GM12892 (cell line): ENCODE data around the gene OR51B5.

Experiments used
- POLR2A ChIP-seq: IDR thresholded peaks from 2 replicates; pipeline ENCODE4 v1.6.1; 2011; ENCODE audit warnings: low read depth, low read length, control low read depth
- POLR2AphosphoS5 ChIP-seq: IDR thresholded peaks from 2 replicates; pipeline ENCODE4 v1.6.1; 2011; ENCODE audit warnings: low read depth, low read length, control low read depth
- TAF1 ChIP-seq: IDR thresholded peaks from 2 replicates; pipeline ENCODE4 v1.6.1; 2011; ENCODE audit warnings: low read depth, mild to moderate bottlenecking, control low read depth, low read length, borderline replicate concordance

GRCh38 chr11:5383576-5383975 lies 40.3 kb upstream of the OR51B5 start, which contains the start of gene OR51M1:
- TF ChIP-seq POLR2A (no peak), POLR2AphosphoS5 (no peak), TAF1 (no peak)
